ENCODE measurements around the gene TEAD4.

GRCh38 chr12:3047961-3048360 is 88.8 kb downstream of the TEAD4 start:
- TF ChIP-seq CTCF (IDR thresholded peaks at IDR 0.05 in 8 of 11, conservative IDR thresholded peaks at IDR 0.05 in 3 of 11) = no peak
- TF ChIP-seq POLR2AphosphoS5 (IDR thresholded peaks at IDR 0.05) = no peak

Measured in spleen (tissue), 7 donors.